Measurements from ENCODE around the gene UCP1.

Gene UCP1, protein sequence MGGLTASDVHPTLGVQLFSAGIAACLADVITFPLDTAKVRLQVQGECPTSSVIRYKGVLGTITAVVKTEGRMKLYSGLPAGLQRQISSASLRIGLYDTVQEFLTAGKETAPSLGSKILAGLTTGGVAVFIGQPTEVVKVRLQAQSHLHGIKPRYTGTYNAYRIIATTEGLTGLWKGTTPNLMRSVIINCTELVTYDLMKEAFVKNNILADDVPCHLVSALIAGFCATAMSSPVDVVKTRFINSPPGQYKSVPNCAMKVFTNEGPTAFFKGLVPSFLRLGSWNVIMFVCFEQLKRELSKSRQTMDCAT

DNA sequence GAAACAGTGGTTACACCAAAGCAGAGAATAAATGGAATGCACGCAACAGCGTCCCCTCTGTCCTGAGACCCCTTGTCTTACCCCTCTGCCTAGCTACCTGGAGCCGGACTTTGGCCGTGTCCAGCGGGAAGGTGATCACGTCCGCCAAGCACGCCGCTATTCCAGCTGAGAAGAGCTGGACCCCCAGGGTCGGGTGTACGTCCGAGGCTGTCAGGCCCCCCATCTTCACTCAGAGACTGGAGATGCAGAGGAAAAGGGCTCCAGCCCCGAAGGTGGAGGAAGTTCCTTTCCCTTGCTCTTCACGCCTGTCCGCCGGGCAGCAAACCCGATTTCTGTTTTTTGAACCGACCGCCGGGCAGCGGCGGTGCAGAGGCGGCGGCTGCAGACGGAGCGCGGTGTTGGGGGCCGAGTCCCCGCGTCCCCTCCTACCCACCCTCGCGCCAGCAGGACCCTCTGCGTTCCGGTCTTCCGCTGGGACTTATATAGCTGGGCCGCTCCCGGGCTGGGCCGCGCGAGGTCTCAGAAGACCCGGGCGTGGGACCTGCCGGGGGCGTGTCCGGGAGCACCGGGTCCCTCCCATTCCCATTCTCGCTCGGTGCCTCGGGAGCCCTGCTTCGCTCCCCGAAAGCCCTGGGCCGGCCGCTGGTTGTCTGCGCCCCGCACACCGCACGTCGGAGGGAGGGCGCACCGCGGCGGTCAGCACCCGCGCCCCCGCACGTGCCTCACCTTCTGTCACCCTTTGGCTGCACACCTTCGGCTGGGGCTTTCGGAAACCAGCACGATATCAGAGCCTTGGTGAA lies at the start of gene UCP1:
TSS of gene UCP1 (minus strand) at position 455 of the 800 bp plus-strand sequence. CDS start at position 223, 232 bp downstream.
- H3K9me3 ChIP-seq (ENCODE audit: control insufficient read depth in 1 of 2, low read length in 2 of 2) = peaks cover 2 to 3% of the 10 kb centered on the region in 2 donors
- H3K36me3 ChIP-seq (ENCODE audit: control insufficient read depth in 1 of 2, insufficient read depth in 2 of 2, low read length in 2 of 2) = no peaks in the 10 kb centered on the region
- peaks cover 10% of the 10 kb centered on the region in 2 donors for H3K4me1 ChIP-seq (ENCODE audit: control insufficient read depth in 1 of 2, insufficient read depth in 2 of 2, low read length in 2 of 2)
- H3K27ac ChIP-seq (ENCODE audit: low read depth, low read length) = no peak within 1 kb of the TSS
- peak within 1 kb of the TSS; percentile 62 to 70 for H3K4me3 ChIP-seq (ENCODE audit: low read depth in 1 of 2, low read length in 2 of 2)
- peaks cover 57 to 72% of the 10 kb centered on the region in 2 donors for H3K27me3 ChIP-seq (ENCODE audit: control insufficient read depth in 1 of 2, insufficient read depth in 2 of 2, low read length in 2 of 2)
- H3K9ac ChIP-seq (ENCODE audit: low read depth in 1 of 2, low read length in 2 of 2) = no peak within 1 kb of the TSS

DNA sequence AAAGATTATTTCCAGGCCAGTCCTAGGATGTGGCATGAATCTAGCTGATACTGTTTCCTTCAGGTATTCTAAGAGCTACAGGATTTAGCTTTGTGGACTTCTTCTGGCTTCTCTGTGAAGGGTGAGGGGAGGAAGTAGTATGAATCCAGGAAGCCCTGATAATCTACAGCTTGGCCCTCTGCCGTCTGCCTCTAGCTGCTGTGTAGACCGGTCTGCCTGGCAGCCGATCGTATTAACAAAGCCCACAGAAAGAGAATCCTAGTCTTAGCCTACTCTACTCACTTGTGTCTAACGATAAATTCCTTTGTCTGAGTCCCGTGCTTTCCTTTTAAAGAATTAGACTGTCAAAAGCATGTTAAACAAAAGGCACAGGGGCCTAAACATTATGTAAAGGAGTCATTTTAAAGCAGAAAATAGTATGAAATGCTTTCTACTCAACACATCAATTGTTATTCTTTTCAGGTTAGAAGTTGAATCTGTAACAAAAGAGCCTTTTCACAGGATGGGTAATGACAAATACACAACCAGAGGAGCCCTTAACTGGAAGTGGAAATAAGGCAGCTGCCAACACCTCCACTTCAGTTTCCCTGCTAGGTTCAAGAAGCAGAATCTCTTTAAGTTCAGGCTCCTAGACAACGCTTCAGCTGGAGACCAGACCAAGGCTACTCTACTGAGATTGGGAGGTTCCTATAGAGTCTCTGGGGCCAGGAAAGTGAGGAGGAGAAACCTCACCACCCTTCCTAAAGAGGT lies 48.9 kb upstream of the UCP1 start:
- peaks cover 5 to 7% of the 10 kb centered on the region in 2 donors for H3K36me3 ChIP-seq (ENCODE audit: control insufficient read depth in 1 of 2, insufficient read depth in 2 of 2, low read length in 2 of 2)
- H3K9ac ChIP-seq (ENCODE audit: low read depth in 1 of 2, low read length in 2 of 2) = no peak overlapping the region
- peaks cover 8 to 9% of the 10 kb centered on the region in 2 donors for H3K4me1 ChIP-seq (ENCODE audit: control insufficient read depth in 1 of 2, insufficient read depth in 2 of 2, low read length in 2 of 2)
- no peaks in the 10 kb centered on the region for H3K9me3 ChIP-seq (ENCODE audit: control insufficient read depth in 1 of 2, low read length in 2 of 2)
- H3K4me3 ChIP-seq (ENCODE audit: low read depth in 1 of 2, low read length in 2 of 2) = no peak overlapping the region
- no peak overlapping the region for H3K27ac ChIP-seq (ENCODE audit: low read depth, low read length)
- no peaks in the 10 kb centered on the region for H3K27me3 ChIP-seq (ENCODE audit: control insufficient read depth in 1 of 2, insufficient read depth in 2 of 2, low read length in 2 of 2)

DNA sequence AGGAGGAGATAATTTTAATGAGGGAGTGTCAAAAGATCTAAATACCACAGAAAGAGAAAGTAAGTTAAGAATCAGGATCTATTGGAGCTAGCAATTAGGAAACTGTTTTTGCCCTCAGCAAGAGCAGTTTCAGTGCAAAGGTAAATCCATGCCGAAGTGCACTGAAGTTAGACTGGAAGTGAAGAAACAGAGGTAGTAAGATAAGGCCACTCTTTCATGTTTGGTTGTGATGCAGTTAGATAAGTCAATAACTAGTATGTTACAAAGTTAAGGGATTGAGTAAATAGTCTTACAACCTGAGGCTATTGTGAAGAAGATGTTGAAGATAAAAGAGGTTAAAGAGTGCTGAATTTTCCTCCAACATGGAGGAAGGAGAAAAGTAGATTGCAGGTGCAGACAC lies 46.7 kb upstream of the UCP1 start:
- no peaks in the 10 kb centered on the region for H3K36me3 ChIP-seq (ENCODE audit: control insufficient read depth in 1 of 2, insufficient read depth in 2 of 2, low read length in 2 of 2)
- H3K4me1 ChIP-seq (ENCODE audit: control insufficient read depth in 1 of 2, insufficient read depth in 2 of 2, low read length in 2 of 2) = peaks cover 8 to 9% of the 10 kb centered on the region in 2 donors
- no peaks in the 10 kb centered on the region for H3K9me3 ChIP-seq (ENCODE audit: control insufficient read depth in 1 of 2, low read length in 2 of 2)
- no peak overlapping the region for H3K4me3 ChIP-seq (ENCODE audit: low read depth in 1 of 2, low read length in 2 of 2)
- no peaks in the 10 kb centered on the region for H3K27me3 ChIP-seq (ENCODE audit: control insufficient read depth in 1 of 2, insufficient read depth in 2 of 2, low read length in 2 of 2)
- no peak overlapping the region for H3K27ac ChIP-seq (ENCODE audit: low read depth, low read length)
- H3K9ac ChIP-seq (ENCODE audit: low read depth in 1 of 2, low read length in 2 of 2) = no peak overlapping the region

DNA sequence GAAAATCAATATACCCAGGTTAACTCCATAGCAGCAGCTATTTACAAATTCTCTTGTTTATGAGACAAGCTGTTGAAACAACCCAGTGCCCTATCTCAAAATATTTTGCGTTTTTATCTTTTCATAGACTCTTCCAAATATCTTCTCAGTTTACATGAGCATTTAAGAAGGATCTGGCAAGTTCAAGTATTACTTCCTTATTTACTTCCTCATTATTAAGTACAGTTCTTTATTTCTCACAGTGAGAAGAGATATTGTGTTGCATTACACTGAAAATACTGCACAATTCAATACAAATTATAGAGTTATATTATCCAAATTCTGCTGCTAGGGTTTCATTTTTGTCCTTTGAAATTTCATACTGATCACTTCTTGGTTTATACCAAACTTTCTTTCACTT lies 43.6 kb upstream of the UCP1 start:
- H3K9me3 ChIP-seq (ENCODE audit: control insufficient read depth in 1 of 2, low read length in 2 of 2) = no peaks in the 10 kb centered on the region
- H3K4me3 ChIP-seq (ENCODE audit: low read depth in 1 of 2, low read length in 2 of 2) = no peak overlapping the region

GRCh38 chr4:140611854-140612253 lies 43.1 kb upstream of the UCP1 start:
- no peak overlapping the region for H3K27ac ChIP-seq (ENCODE audit: low read depth, low read length)
- H3K4me1 ChIP-seq (ENCODE audit: control insufficient read depth in 1 of 2, insufficient read depth in 2 of 2, low read length in 2 of 2) = peaks cover 8 to 9% of the 10 kb centered on the region in 2 donors
- H3K9ac ChIP-seq (ENCODE audit: low read depth in 1 of 2, low read length in 2 of 2) = no peak overlapping the region
- H3K9me3 ChIP-seq (ENCODE audit: control insufficient read depth in 1 of 2, low read length in 2 of 2) = no peaks in the 10 kb centered on the region
- H3K4me3 ChIP-seq (ENCODE audit: low read depth in 1 of 2, low read length in 2 of 2) = no peak overlapping the region
- no peaks in the 10 kb centered on the region for H3K27me3 ChIP-seq (ENCODE audit: control insufficient read depth in 1 of 2, insufficient read depth in 2 of 2, low read length in 2 of 2)
- H3K36me3 ChIP-seq (ENCODE audit: control insufficient read depth in 1 of 2, insufficient read depth in 2 of 2, low read length in 2 of 2) = no peaks in the 10 kb centered on the region

More for the DNA sequence above, 43.6 kb upstream of the UCP1 start:
- Histone ChIP-seq H3K4me1 (ENCODE audit: control insufficient read depth in 1 of 2, insufficient read depth in 2 of 2, low read length in 2 of 2) (peaks cover 8 to 9% of the 10 kb centered on the region in 2 donors), H3K27me3 (ENCODE audit: control insufficient read depth in 1 of 2, insufficient read depth in 2 of 2, low read length in 2 of 2) (no peaks in the 10 kb centered on the region), H3K27ac (ENCODE audit: low read depth, low read length) (no peak overlapping the region), H3K36me3 (ENCODE audit: control insufficient read depth in 1 of 2, insufficient read depth in 2 of 2, low read length in 2 of 2) (no peaks in the 10 kb centered on the region), H3K9ac (ENCODE audit: low read depth in 1 of 2, low read length in 2 of 2) (no peak overlapping the region)

DNA sequence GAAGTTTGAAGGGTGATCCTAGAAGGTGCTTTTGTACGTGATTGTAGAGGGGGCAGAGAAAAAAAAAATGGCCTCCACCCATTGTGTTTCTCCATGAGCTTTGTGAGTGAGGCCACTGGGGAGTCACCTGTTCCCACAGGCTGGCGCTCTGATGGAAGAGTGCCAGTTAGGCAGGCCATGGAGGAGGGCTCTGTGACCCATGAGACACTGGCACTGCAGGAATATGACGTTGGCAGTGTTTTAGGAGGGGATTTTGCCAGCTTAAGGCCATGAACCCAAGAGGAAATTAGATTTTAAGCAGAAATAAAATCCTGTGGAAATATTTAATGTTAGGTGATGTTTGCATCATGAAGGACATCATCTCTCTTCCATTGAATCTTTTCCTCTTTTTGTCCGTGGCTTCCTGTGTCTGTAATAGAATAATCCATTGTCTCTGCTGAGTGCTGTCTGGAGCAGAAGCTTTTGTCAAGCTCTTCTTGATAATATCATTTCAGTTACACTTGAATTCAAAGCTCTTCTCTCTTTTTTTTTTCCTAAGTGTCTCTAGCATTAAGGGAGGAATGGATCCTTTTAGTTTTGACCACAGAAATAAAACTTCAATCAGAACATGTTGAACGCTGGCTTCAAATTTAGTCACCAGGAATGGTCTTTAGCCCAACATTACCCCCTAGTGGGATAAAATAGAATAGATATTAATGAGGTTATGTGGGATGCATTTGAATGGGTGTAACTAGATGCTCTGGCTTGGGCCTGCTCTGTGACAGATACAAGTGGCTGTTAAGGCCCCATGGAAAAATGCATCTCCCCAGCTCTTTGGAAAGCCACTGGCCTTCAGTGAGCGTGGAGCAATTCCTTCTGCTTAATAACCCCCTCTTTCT lies 41.0 kb upstream of the UCP1 start:
- H3K9me3 ChIP-seq (ENCODE audit: control insufficient read depth in 1 of 2, low read length in 2 of 2) = no peaks in the 10 kb centered on the region
- no peak overlapping the region for H3K4me3 ChIP-seq (ENCODE audit: low read depth in 1 of 2, low read length in 2 of 2)
- no peak overlapping the region for H3K9ac ChIP-seq (ENCODE audit: low read depth in 1 of 2, low read length in 2 of 2)
- no peaks in the 10 kb centered on the region for H3K36me3 ChIP-seq (ENCODE audit: control insufficient read depth in 1 of 2, insufficient read depth in 2 of 2, low read length in 2 of 2)
- peaks cover 0 to 3% of the 10 kb centered on the region in 2 donors for H3K27me3 ChIP-seq (ENCODE audit: control insufficient read depth in 1 of 2, insufficient read depth in 2 of 2, low read length in 2 of 2)
- H3K27ac ChIP-seq (ENCODE audit: low read depth, low read length) = no peak overlapping the region
- H3K4me1 ChIP-seq (ENCODE audit: control insufficient read depth in 1 of 2, insufficient read depth in 2 of 2, low read length in 2 of 2) = no peaks in the 10 kb centered on the region

DNA sequence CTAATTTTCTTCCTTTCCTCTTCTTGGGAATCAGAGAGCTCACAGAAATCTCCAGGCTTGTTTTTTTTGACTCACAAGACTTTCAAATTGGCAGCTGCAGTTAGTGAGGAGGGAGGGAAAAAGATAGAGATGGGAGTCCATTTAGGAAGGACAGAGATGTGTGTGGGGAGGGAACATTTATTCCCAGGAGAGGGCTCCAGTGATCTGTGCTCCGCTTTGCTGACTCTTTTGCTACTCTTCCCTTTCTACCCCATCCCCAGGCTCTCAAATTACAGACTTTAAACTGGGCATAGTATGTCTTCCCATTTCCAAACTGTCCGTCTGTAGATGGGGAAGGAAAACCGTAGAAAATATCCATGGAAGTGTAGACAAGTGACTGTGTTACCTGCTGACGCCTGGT lies 39.1 kb upstream of the UCP1 start:
- H3K4me3 ChIP-seq (ENCODE audit: low read depth in 1 of 2, low read length in 2 of 2) = no peak overlapping the region
- H3K9ac ChIP-seq (ENCODE audit: low read depth in 1 of 2, low read length in 2 of 2) = no peak overlapping the region
- no peak overlapping the region for H3K27ac ChIP-seq (ENCODE audit: low read depth, low read length)
- no peaks in the 10 kb centered on the region for H3K9me3 ChIP-seq (ENCODE audit: control insufficient read depth in 1 of 2, low read length in 2 of 2)
- peaks cover 0 to 3% of the 10 kb centered on the region in 2 donors for H3K27me3 ChIP-seq (ENCODE audit: control insufficient read depth in 1 of 2, insufficient read depth in 2 of 2, low read length in 2 of 2)
- H3K36me3 ChIP-seq (ENCODE audit: control insufficient read depth in 1 of 2, insufficient read depth in 2 of 2, low read length in 2 of 2) = no peaks in the 10 kb centered on the region
- H3K4me1 ChIP-seq (ENCODE audit: control insufficient read depth in 1 of 2, insufficient read depth in 2 of 2, low read length in 2 of 2) = no peaks in the 10 kb centered on the region

GRCh38 chr4:140604544-140604943 lies 35.8 kb upstream of the UCP1 start:
- Histone ChIP-seq H3K27me3 (ENCODE audit: control insufficient read depth in 1 of 2, insufficient read depth in 2 of 2, low read length in 2 of 2) (peaks cover 0 to 3% of the 10 kb centered on the region in 2 donors), H3K9ac (ENCODE audit: low read depth in 1 of 2, low read length in 2 of 2) (no peak overlapping the region), H3K9me3 (ENCODE audit: control insufficient read depth in 1 of 2, low read length in 2 of 2) (no peaks in the 10 kb centered on the region), H3K27ac (ENCODE audit: low read depth, low read length) (no peak overlapping the region), H3K36me3 (ENCODE audit: control insufficient read depth in 1 of 2, insufficient read depth in 2 of 2, low read length in 2 of 2) (no peaks in the 10 kb centered on the region), H3K4me3 (ENCODE audit: low read depth in 1 of 2, low read length in 2 of 2) (no peak overlapping the region), H3K4me1 (ENCODE audit: control insufficient read depth in 1 of 2, insufficient read depth in 2 of 2, low read length in 2 of 2) (no peaks in the 10 kb centered on the region)

GRCh38 chr4:140603286-140603685 lies 34.5 kb upstream of the UCP1 start:
- H3K27ac ChIP-seq (ENCODE audit: low read depth, low read length) = no peak overlapping the region

More at GRCh38 chr4:140603286-140603685, 34.5 kb upstream of the UCP1 start:
- H3K36me3 ChIP-seq (ENCODE audit: control insufficient read depth in 1 of 2, insufficient read depth in 2 of 2, low read length in 2 of 2) = no peaks in the 10 kb centered on the region
- no peaks in the 10 kb centered on the region for H3K9me3 ChIP-seq (ENCODE audit: control insufficient read depth in 1 of 2, low read length in 2 of 2)
- H3K4me3 ChIP-seq (ENCODE audit: low read depth in 1 of 2, low read length in 2 of 2) = no peak overlapping the region
- peaks cover 0 to 3% of the 10 kb centered on the region in 2 donors for H3K27me3 ChIP-seq (ENCODE audit: control insufficient read depth in 1 of 2, insufficient read depth in 2 of 2, low read length in 2 of 2)
- H3K9ac ChIP-seq (ENCODE audit: low read depth in 1 of 2, low read length in 2 of 2) = no peak overlapping the region
- H3K4me1 ChIP-seq (ENCODE audit: control insufficient read depth in 1 of 2, insufficient read depth in 2 of 2, low read length in 2 of 2) = no peaks in the 10 kb centered on the region

All from duodenal mucosa (tissue), 2 donors.